HL-60/S4 treated with phorbol 12-myristate 13-acetate at 8.2 ng/mL for 4 days and 3 days (cell line): ENCODE results near the gene OR4C46.
"Not testable (repeated sequence)": the region's sequence is repeated elsewhere in the genome, so short reads cannot be mapped to it uniquely, and the experiment has no call there.

Source experiments
- in situ Hi-C: fragments of 300-500 bp; cut with MboI; formaldehyde crosslinking; loops from 2 replicates; pipeline ENCODE4 v1.15.0; 2022; ENCODE audit warnings: low sequenced_read_pairs

The OR4C46 gene

GRCh38 chr11:54603898-54604297, at the start of gene OR4C46:
OR4C46 (minus strand) TSS chr11:54603998; CDS start chr11:54603998, 0 bp downstream.
- in situ Hi-C loops: no loop called here

GRCh38 chr11:54645606-54646005, 41.8 kb upstream of the OR4C46 start:
- in situ Hi-C loops: not testable (repeated sequence)

GRCh38 chr11:54561439-54561838, 42.4 kb downstream of the OR4C46 start:
- in situ Hi-C loops: not testable (repeated sequence)

GRCh38 chr11:54558919-54559318, 44.9 kb downstream of the OR4C46 start:
- in situ Hi-C loops: no loop called here

- in situ Hi-C loops: no loop called here
Observed at GRCh38 chr11:54558407-54558806, 45.4 kb downstream of the OR4C46 start.
